GM12875 (cell line): ENCODE results near the gene PIGQ.
A peak's percentile ranks its signal among the peaks of the same experiment; 100 is the strongest.

ENCODE experiments used
- H3K4me3 ChIP-seq: one replicate; pipeline ENCODE4 v1.5.1; 2011; ENCODE audit warnings: low read depth, low read length, control low read depth
- TF ChIP-seq, protein P1 (sequence below): IDR thresholded peaks from 2 replicates; pipeline ENCODE4 v1.5.1; 2011; ENCODE audit warnings: low read depth, mild to moderate bottlenecking, control low read depth, inconsistent platforms, low read length, moderate library complexity, borderline replicate concordance; ENCODE audit not compliant: insufficient read depth

Gene PIGQ

DNA sequence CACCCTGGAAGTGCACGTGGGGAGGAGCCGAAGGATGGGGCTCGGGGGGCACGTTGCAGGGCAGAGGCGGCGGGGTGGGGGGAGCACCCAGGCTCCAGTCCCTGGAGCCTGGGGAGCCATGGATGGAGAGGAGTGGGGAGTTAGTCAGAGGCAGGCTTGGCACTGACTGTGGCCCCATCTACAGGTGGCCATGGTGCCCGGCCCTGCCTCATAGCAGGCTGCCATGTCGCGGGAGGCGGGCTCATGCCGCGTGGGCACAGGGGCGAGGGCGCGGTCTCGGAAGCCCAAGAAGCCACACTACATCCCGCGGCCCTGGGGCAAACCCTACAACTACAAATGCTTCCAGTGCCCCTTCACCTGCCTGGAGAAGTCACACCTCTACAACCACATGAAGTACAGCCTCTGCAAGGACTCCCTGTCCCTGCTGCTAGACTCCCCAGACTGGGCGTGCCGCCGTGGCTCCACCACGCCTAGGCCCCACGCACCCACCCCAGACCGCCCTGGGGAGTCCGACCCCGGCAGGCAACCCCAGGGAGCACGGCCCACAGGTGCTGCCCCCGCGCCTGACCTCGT, 6.6 kb upstream of the PIGQ start:
- no peak overlapping the region for H3K4me3 ChIP-seq
- TF ChIP-seq, protein P1, sequence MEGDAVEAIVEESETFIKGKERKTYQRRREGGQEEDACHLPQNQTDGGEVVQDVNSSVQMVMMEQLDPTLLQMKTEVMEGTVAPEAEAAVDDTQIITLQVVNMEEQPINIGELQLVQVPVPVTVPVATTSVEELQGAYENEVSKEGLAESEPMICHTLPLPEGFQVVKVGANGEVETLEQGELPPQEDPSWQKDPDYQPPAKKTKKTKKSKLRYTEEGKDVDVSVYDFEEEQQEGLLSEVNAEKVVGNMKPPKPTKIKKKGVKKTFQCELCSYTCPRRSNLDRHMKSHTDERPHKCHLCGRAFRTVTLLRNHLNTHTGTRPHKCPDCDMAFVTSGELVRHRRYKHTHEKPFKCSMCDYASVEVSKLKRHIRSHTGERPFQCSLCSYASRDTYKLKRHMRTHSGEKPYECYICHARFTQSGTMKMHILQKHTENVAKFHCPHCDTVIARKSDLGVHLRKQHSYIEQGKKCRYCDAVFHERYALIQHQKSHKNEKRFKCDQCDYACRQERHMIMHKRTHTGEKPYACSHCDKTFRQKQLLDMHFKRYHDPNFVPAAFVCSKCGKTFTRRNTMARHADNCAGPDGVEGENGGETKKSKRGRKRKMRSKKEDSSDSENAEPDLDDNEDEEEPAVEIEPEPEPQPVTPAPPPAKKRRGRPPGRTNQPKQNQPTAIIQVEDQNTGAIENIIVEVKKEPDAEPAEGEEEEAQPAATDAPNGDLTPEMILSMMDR: no peak

DNA sequence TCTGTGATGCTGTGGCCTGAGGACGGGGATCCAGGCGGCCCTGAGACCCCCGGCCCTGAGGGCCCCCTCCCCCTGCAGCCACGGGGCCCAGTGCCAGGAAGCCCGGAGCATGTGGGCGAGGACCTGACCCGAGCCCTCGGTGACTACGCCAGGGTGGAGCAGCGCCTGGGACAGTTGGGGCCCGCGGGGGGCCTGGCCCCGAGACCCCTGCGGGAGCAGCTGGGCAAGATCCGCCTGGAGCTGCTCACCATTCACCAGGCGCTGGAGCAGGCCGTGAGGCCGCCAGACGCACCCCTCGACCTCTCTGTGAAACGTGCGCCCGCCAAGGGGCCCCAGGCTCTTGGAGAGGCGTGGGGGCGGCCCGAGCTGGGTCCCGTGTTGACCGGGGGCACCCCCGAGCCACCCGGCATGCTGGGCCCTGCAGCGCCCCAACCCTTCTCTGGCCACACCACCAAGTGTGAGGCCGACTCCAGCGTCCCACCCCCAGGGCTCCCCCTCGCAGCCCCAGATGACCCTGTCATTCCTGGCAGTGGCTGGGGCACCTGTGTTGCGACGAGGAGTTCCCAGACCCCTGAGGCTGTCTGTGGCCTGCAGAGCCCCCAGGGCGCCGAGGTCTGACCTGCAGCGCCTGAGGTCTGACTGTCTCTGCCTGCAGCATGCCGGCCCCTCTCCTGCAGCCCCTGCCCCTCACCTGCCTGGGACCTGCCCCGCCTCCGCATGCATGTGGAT, 4.9 kb upstream of the PIGQ start:
- TF ChIP-seq, protein P1: no peak
- no peak overlapping the region for H3K4me3 ChIP-seq

- H3K4me3 ChIP-seq: no peak overlapping the region
- TF ChIP-seq, protein P1: no peak
Observed at GRCh38 chr16:565419-566330, 4.1 kb upstream of the PIGQ start.

GRCh38 chr16:566475-567372, 3.0 kb upstream of the PIGQ start, which contains the start of gene NHLRC4:
NHLRC4 (plus strand) TSS chr16:567005; CDS start chr16:568048, 1,043 bp downstream.
- TF ChIP-seq, protein P1: no peak
- H3K4me3 ChIP-seq: peak within 1 kb of the TSS; percentile 38

- TF ChIP-seq, protein P1: no peak
- peak overlapping the region; percentile 38 for H3K4me3 ChIP-seq
Observed at GRCh38 chr16:567373-568256, 2.2 kb upstream of the PIGQ start.
